Kidney tubule cell (primary cell): ENCODE results near the gene AJAP1.

Experiments
- DNase-seq: peaks from one replicate; pipeline ENCODE4 v3.0.0-alpha.2; 2018; ENCODE audit warnings: low spot score

AJAP1 gene

GRCh38 chr1:4734791-4735190, 80.4 kb downstream of the AJAP1 start:
- no peak for DNase-seq

- no peak for DNase-seq
Measured at GRCh38 chr1:4736254-4736653, 81.8 kb downstream of the AJAP1 start.

- peak; percentile 62 for DNase-seq
Measured at GRCh38 chr1:4741876-4742423, 87.5 kb downstream of the AJAP1 start.

DNA sequence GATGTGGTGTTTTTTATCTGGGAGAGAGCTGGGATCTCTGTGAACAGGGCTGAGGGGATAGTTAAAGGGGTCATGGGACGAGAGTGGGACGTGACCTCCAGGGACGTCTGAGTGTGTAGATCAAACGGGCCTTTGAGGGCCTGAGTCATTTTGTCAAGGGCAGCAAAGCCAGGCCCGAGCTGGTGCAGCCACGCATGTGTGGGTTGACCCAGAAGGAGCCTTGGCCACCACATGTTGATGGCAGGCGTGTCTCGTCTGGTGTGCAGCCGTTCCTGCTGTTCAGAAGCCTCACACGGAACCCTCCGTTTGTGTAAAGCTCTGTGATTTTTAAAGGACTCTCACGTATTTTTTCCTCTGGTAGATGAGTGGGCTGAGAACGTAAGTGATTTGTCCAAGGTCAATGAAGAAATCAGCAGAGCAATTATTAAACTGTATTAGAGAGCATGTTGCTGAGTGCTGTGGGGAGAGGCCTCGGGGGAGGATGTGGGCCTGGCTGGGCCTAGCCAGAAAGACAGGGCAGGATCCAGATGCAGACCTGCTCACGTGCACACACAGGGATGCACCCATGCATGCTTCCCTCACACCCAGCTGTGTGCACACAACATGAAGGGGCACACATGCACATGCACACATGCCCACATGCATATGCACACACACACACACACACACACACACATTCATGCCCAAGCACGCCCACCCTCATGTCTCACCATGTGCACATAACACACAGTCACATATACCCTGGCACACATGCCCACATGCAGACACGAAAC, 89.8 kb downstream of the AJAP1 start:
- DNase-seq = no peak

DNA sequence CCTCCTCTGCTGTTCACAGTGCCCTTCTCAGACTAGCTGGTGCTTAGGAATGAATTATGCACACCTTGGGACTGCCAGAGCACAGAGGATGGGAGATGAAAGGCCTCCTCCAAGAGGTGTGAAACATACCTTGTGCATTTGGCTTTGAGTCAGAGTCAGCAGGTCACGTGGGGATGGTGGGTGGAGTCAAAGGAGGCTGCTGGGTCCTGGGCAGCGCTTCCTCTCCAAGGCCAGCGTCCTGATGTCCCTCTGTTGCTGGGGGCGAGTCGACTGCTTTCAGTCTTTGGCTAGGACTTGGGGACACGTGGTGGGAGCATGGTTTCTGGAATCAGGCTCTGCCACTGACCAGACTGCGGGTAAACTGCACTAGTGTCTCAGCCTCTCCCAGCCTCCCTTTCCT, 91.2 kb downstream of the AJAP1 start:
- peak; percentile 62 for DNase-seq

- no peak for DNase-seq
Measured at GRCh38 chr1:4749406-4749805, 95.0 kb downstream of the AJAP1 start.

- no peak for DNase-seq
Measured at GRCh38 chr1:4750177-4750576, 95.8 kb downstream of the AJAP1 start.

- DNase-seq = peak; percentile 34
Measured at GRCh38 chr1:4752059-4752458, 97.7 kb downstream of the AJAP1 start.

DNA sequence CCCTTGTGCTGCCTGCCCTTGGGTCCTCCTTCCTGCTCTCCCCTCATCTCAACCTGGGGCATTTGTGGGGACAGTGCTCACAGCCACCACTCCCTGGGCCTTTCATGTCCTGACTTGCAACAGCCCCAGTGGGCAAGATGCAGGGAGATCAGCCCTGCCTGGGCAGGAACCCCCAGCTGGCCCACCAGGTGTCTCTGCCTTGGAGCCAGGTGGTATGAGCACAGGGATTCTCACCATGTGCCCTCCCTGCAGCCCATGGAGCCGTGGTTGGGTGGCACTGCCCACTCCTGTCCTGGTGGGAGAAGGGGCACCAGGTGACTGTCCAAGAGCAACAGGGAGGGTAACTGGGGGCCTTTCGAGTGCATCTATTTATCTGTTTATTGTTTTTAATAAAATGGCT, 100.4 kb downstream of the AJAP1 start:
- DNase-seq = no peak

- DNase-seq = peak; percentile 25
Measured at GRCh38 chr1:4755301-4755845, 101.0 kb downstream of the AJAP1 start.

DNA sequence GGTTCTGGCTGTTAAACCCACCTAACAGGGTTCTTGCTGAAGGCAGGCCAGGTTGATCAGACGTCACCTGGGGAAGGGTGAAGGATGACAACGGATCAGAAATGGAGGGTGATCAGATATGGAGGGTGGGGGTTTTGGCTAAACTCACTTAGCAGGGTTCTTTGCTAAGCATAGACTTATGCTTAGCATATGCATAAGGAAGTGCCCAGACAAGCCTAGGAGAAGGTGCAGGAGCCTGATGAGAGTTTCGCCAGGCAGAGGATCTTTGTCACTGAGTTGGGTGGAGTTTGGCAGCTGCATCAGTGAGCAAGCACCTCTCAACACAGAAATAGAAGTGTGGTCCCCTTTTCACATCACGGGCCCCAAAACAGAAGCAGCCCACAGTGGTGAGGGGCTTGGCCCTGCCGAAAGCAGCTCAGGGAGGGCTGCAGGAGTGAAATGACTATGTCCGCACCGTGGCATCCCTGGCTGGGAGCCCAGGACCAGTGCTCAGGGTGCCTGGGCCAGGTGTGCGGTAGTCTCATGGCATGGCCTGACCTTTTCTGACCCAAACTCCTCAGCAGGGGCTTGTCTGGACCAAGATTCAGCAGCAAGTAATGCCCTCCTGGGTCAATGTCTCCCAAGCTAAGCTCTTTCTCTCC, 101.6 kb downstream of the AJAP1 start:
- DNase-seq = no peak

- DNase-seq = no peak
Measured at GRCh38 chr1:4756851-4757580, 102.6 kb downstream of the AJAP1 start.

DNA sequence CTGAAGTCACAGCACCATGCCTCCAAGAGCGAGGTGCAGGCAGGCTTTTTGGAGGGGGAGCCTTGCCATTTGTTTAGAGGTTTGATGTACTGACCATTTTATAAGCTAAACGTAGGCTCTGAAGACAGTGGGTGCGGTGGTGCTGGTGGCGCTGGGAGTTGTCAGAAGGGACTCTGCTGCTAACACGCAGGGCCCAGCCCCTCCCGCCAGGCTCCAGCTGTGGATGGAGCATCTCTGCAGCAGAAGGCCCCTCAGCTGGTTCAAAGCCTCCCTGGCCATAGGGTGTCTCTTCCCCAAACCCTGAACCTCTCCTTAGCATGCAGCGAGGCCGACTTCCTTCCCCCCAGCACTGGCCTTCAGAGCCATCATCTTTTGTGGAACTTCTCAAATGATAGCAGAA, 105.3 kb downstream of the AJAP1 start:
- DNase-seq = no peak

- DNase-seq = no peak
Measured at GRCh38 chr1:4760088-4760487, 105.7 kb downstream of the AJAP1 start.

- no peak for DNase-seq
Measured at GRCh38 chr1:4761324-4761723, 106.9 kb downstream of the AJAP1 start.

DNA sequence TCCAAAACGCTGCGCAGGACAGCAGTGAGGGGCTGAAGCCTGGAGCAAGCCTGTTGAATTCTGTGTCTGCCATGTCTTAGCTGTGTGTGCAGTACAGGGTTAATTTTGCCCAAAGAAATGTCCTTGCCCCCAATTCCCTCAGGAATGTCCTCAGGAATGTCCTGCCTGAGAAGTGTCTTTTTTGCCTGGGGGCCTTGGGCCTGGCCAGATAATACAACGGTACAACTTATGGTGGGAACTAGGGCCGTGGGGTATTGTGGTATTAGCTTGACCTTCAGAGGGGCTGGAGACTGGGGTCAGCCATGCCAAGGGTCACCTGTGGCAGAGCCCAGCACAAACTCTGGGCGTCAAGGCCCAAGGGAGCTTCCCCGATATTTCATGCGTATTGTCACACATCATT, 107.7 kb downstream of the AJAP1 start:
- no peak for DNase-seq

DNA sequence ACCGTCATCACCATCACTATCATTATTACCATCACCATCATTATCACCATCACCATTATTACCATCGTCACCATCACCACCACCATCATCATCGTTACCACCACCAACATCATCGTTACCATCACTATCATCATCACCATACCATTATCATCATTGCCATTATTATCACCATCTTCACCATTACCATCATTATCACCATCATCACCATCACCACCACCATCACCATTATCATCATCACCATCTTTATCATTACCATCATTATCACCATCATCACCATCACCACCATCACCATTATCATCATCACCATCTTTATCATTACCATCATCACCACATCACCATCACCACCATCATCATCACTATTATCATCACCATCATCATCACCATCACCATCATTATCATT, 112.9 kb downstream of the AJAP1 start:
- DNase-seq = no peak

DNA sequence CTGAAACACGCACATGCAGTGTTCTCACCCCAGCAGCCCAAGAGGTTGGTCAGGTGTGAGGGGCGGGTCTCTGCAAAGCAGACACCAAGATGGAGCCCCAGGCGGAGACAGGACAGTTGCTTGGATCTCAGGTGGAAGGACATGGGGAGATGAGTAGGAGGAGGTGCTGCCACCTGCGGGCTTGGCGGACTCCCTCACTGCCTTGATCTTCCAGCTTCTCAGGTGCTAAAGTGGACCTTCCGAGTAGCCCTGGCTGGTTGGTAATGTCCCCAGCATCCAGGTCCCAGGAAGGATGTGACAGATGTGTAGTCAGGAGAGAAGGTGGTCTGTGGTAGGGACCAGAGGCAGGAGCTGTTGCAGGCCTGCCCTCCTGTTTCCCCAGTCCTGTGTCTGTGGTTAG, 114.1 kb downstream of the AJAP1 start:
- no peak for DNase-seq

DNA sequence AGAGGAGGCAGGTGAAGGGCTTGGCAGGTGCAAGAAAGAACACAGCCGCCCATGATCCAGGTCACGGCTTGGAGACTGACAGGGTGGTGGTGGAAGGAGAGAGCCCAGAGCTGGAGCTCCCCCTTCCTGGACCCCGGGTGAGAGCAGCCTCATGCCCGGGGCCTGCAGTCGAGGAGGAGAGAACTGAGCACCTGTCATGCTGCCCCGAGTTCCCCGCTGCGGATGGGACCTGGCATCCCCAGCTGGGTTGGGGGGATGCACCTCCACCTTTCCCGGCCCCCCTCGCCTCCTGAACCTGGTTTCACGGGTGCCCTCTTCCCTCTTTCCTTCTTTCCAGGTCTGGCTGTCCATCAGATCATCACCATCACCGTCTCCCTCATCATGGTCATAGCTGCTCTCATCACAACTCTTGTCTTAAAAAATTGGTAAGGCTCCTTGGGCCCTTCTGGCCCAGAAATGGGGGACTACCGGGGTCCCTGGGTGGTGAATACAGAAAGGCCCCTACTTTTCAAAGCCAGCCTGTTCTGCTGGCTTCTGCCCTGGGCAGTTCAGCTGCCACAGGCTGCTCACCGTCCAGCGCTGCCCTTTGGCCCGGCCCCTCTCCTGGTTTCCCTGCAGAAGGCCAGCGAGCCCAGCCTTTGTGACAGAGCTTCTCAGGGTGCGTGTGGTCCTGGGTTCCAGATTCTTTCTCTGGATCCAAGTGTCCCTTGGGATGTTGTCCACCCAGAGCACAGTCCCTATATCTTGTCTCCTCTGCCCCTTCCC, 115.3 kb downstream of the AJAP1 start:
- DNase-seq = no peak

DNA sequence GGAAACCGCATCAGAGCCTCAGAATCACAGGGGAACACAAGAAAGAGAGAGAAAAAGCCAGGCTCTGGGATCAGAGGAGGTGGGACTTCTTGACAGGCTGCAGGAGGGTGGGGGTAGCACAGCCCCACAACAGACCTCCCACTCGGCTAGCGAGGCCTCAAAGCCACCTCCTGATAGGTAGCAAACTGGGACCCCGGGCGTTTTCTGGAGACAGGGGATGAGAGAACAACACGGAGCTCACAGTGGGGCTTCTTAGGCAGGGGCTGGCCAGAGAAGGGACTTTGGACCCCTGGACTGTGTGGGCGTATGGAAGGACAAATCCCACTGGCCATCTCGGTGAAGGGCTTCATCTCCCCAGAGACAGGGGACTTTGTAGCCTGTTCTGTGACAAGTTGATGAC, 116.3 kb downstream of the AJAP1 start:
- DNase-seq = no peak

GRCh38 chr1:4771267-4771666, 116.9 kb downstream of the AJAP1 start:
- DNase-seq = no peak

- no peak for DNase-seq
Measured at GRCh38 chr1:4771721-4772120, 117.3 kb downstream of the AJAP1 start.
